Motor neuron (in vitro differentiated cells): ENCODE results near the gene PPID. TPM values are rescaled to one million over a fixed set of nuclear protein-coding genes. Genes with fewer than 3 reads are reported as not detected.
A peak's percentile ranks its signal among the peaks of the same experiment; 100 is the strongest.
"Not testable (repeated sequence)": the region's sequence is repeated elsewhere in the genome, so short reads cannot be mapped to it uniquely, and the experiment has no call there.

Experiments used
- ATAC-seq, 8 experiments: fragments of 200-7000 bp; cut with Tn5 transposase; replicated peaks in 6 of 8; 2 replicates each; pipeline ENCODE4 v1.8.0; 2021; ENCODE audit warnings: mild to moderate bottlenecking in 8 of 8, moderate library complexity in 8 of 8
- H3K27ac ChIP-seq, 2 donors: fragments of 250-450 bp; sonication (Bioruptor Pico); 2 replicates each; pipeline ENCODE4 v1.9.0; 2021; ENCODE audit warnings: antibody characterized with exemption in 2 of 2, mild to moderate bottlenecking in 2 of 2, moderate library complexity in 1 of 2
- H3K4me1 ChIP-seq, 2 donors: fragments of 250-450 bp; sonication (Bioruptor Pico); replicated peaks in 1 of 2; 2 replicates each; pipeline ENCODE4 v1.6.1; 2021; ENCODE audit warnings: antibody characterized with exemption in 2 of 2, mild to moderate bottlenecking in 2 of 2, moderate library complexity in 1 of 2
- H3K4me3 ChIP-seq, 5 donors: fragments of 250-450 bp; sonication (Bioruptor Pico); 2 replicates each; pipeline ENCODE4 v1.9.0; 2021; ENCODE audit warnings: antibody characterized with exemption in 5 of 5, mild to moderate bottlenecking in 5 of 5, moderate library complexity in 4 of 5
- WGBS, 10 experiments: fragments of 450-650 bp; shearing (Covaris generic); methylation state at CpG; one replicate each; pipeline ENCODE4 v1.0.0; 2022; 5-methylcytosine and 5-hydroxymethylcytosine counted together
- in situ Hi-C, 9 experiments: fragments of 400-800 bp; cut with MboI; loops; one replicate each; pipeline ENCODE4 v1.15.0; 2021; ENCODE audit warnings: low sequenced_read_pairs in 9 of 9, low pct_unique_long_range_greater_than_20kb in 2 of 9; ENCODE audit not compliant: unreplicated experiment in 9 of 9
- total RNA-seq, 8 experiments: library from RNA; unstranded; fragments of 300-600 nt; gene quantifications; 2 replicates each; pipeline versions ENCODE4 v1.2.3 to v1.2.4, GENCODE V29; 2022

The PPID gene
- total RNA-seq, 8 experiments from 2014 or later = 36.9 to 68.3 (median 46.7) TPM

GRCh38 chr4:158673633-158674032 lies 49.6 kb downstream of the PPID start:
- ATAC-seq = no peak
- WGBS, 10 experiments = 58 to 100% (median 81%) methylated on average over 1 to 3 of the region's 3 CpGs; no CpG with 5 or more reads in 1 of the 10 experiments
- in situ Hi-C loops = no loop called here

DNA sequence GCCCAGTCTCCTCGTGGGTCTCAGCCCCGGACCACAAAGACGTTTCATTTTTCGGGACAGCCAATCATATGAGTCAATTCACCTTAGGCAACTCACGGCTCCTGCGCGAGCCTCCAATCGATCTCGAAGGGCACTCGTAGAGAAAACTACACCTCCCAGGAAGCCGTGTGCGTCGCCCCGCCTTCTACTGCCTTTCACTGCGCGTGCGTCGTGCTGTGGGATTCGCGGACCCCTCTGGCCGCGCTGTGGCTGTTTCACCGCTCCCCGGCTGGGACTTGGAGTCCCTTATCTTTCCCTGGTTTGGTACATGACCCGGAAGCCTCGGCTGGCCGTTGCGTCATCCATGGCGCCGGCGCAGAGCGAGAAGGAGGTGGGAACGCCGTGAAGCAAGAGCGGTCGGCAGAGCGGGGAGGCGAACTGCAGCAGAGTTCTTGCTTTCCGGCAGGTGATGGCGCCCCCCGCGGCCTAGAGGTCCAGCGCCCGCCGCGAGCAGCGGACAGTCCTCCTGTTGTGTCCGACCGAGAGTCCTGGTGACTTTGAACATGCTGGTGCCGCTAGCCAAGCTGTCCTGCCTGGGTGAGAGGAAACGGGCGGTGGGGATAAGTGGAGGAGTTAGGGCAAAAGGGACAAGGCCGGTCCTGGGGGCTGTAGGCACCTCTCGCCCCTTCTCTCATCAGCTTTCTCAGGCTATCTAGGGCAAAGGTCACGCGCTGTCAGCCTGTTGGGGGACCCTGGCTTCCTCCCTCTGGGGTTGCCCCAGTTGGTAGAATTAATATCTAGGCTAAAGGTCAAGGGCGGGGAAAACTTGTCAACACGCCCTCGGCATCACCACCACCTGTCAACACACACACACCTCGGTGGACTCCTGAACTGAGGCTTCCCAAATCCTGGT lies 51.0 kb downstream of the PPID start, which contains the start of gene ETFDH:
Gene ETFDH (plus strand): TSS at position 382 of the 892 bp plus-strand sequence. CDS start 161 bp downstream, at position 543.
- Histone ChIP-seq H3K27ac (peak within 1 kb of the TSS; percentile 61 to 85), H3K4me3 (peak within 1 kb of the TSS; percentile 59 to 87 (median 74)), H3K4me1 (peaks cover 3 to 12% of the 10 kb centered on the region in 2 donors)
- peak; percentile 85 to 93 (median 90) for ATAC-seq
- in situ Hi-C loops = no loop called here
- WGBS, 10 experiments = 0 to 2% (median 0%) methylated on average over 2 to 21 of the region's 60 CpGs; no CpG with 5 or more reads in 3 of the 10 experiments

More at GRCh38 chr4:158673633-158674032, 49.6 kb downstream of the PPID start:
- H3K4me3 ChIP-seq = no peak overlapping the region
- H3K4me1 ChIP-seq = peaks cover 3 to 12% of the 10 kb centered on the region in 2 donors
- H3K27ac ChIP-seq = no peak overlapping the region

DNA sequence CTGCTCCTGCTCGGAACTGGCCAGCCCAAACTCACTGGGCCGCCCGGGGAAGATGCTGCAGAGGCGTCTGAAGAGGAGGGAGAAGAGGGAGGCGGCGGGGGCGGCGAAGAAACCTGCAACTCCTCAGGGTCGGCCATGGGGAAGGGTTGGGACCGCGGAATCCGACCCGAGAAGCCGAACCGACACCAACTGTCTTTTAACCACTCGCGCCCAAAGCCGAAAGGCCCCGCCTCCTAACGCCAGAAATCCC lies 51.6 kb downstream of the PPID start, which contains the start of gene C4orf46:
Gene C4orf46 (minus strand): TSS at position 223 of the 250 bp plus-strand sequence. CDS start 86 bp downstream, at position 137.
- peak within 1 kb of the TSS; percentile 61 to 85 for H3K27ac ChIP-seq
- peak within 1 kb of the TSS; percentile 59 to 87 (median 74) for H3K4me3 ChIP-seq
- peak in 1 of 8 experiments; percentile 7 for ATAC-seq
- in situ Hi-C loops = no loop called here
- WGBS, 10 experiments = 0% methylated on average over 4 to 6 of the region's 20 CpGs; no CpG with 5 or more reads in 8 of the 10 experiments
- peaks cover 3 to 12% of the 10 kb centered on the region in 2 donors for H3K4me1 ChIP-seq

GRCh38 chr4:158670975-158671664 lies 52.1 kb downstream of the PPID start:
- WGBS, 10 experiments = 0 to 1% (median 0%) methylated on average over 2 to 17 of the region's 35 CpGs; no CpG with 5 or more reads in 3 of the 10 experiments
- H3K27ac ChIP-seq = peak overlapping the region; percentile 61 to 85
- in situ Hi-C loops = no loop called here

DNA sequence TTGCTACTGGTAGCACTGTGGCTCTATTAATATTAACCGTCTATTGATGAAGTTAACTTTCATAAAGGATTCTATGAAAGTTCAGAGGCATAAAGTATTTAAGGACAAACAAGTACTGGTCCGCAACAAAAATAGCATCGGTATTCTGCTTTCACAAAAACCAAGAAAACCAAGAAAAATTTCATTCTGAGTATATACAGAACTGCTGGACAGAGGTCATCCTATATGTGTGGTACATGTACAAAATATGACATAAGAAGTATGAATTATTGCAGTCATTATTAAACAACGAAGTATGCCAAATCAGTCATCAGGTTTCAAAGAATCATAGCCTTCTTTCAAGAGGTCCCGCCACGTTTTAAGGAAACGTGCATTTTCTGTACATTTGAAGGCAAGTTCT lies 53.9 kb downstream of the PPID start:
- 73 to 100% (median 92%) methylated on average over 1 to 7 of the region's 7 CpGs for WGBS, 10 experiments
- in situ Hi-C loops = no loop called here
- Histone ChIP-seq H3K4me1 (peaks cover 3 to 12% of the 10 kb centered on the region in 2 donors), H3K27ac (no peak overlapping the region), H3K4me3 (no peak overlapping the region)
- ATAC-seq = no peak

More at GRCh38 chr4:158670975-158671664, 52.1 kb downstream of the PPID start:
- H3K4me3 ChIP-seq = peak overlapping the region; percentile 59 to 87 (median 74)
- ATAC-seq = peak; percentile 8 to 35 (median 18)
- H3K4me1 ChIP-seq = peaks cover 3 to 12% of the 10 kb centered on the region in 2 donors

- in situ Hi-C loops = no loop called here
- 37 to 100% (median 71%) methylated on average over 1 to 3 of the region's 3 CpGs; no CpG with 5 or more reads in 1 of the 10 experiments for WGBS, 10 experiments
- Histone ChIP-seq H3K4me1 (peaks cover 0 to 8% of the 10 kb centered on the region in 2 donors), H3K4me3 (no peak overlapping the region), H3K27ac (no peak overlapping the region)
- no peak for ATAC-seq
Measured at GRCh38 chr4:158667651-158668198, 55.5 kb downstream of the PPID start.

GRCh38 chr4:158666892-158667291 lies 56.3 kb downstream of the PPID start:
- Histone ChIP-seq H3K4me3 (no peak overlapping the region), H3K4me1 (peaks cover 0 to 8% of the 10 kb centered on the region in 2 donors), H3K27ac (no peak overlapping the region)
- WGBS, 10 experiments = 57 to 100% (median 92%) methylated on average over 1 to 2 of the region's 2 CpGs
- in situ Hi-C loops = no loop called here
- no peak for ATAC-seq

DNA sequence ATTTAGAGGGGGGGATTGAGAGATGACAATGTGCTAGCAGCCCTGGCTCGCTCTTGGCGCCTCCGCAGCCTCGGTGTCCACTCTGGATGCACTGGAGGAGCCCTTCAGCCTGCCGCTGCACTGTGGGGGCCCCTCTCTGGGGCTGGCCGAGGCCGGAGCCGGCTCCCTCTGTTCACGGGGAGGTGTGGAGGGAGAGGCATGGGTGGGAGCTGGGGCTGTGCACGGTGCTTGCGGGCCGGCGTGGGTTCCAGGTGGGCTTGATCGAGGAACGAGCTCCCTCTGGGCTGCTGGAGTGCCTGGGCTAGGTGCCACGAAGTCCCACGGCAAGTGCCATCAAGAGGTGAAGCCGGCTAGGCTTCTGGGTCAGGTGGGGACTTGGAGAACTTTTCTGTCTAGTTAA lies 58.4 kb downstream of the PPID start:
- no peak overlapping the region for H3K4me3 ChIP-seq
- WGBS, 10 experiments = 92 to 100% (median 100%) methylated on average over 2 to 3 of the region's 18 CpGs; no CpG with 5 or more reads in 6 of the 10 experiments
- H3K4me1 ChIP-seq = no peaks in the 10 kb centered on the region
- no peak for ATAC-seq
- in situ Hi-C loops = no loop called here
- H3K27ac ChIP-seq = no peak overlapping the region

DNA sequence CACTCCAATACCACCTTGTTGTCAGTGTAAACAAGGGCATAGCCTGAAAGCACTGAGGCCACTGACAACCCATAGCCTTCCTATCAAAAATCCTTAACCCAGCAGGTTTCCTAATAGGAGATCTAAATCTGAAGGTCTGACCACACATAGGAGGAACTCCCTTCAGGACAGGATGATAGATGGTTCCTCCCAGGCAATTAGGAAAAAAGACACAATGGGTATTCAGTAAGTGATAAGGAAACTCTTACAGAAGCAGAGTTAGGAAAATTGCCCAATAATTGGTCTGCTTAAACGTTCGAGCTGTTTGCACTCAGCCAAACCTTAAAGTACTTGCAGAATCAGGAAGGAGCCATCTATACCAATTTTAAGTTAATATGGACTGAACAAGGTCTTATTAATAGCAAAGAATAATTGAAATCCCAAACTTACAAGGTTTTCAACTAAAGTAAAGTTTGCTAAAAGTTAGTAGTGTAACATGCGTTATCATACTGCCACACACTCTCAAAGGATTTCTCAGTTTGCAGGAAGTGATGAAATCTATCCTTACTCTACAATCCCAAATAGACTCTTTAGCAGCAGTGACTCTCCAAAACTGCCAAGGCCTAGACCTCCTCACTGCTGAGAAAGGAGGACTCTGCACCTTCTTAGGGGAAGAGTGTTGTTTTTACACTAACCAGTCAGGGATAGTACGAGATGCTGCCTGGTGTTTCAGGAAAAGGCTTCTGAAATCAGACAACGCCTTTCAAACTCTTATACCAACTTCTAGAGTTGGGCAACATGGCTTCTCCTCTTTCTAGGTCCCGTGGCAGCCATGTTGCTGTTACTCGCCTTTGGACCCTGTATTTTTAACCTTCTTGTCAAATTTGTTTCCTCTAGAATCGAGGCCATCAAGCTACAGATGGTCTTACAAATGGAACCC lies 59.2 kb downstream of the PPID start:
- 0 to 100% (median 74%) methylated on average over 1 to 6 of the region's 8 CpGs for WGBS, 10 experiments
- ATAC-seq, in situ Hi-C loops, H3K27ac ChIP-seq, H3K4me1 ChIP-seq, H3K4me3 ChIP-seq: not testable (repeated sequence)

DNA sequence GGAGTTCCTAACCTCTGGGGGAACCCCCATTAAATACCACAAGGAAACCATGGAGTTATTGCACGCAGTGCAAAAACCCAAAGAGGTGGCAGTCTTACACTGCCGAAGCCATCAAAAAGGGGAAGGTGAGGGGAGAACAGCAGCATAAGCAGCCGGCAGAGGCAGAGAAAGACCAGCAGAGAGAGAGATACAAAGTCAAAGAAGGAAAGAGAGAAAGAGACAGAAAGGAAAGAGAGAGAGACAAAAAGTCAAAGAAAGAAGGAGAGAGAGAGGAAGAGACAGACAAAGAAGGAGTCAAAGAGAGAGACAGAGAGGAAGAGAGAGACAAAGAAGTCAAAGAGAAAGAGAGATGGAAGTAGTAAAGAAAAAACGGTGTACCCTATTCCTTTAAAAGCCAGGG lies 59.9 kb downstream of the PPID start:
- in situ Hi-C loops, ATAC-seq: not testable (repeated sequence)
- 0 to 100% (median 75%) methylated on average over 1 to 4 of the region's 4 CpGs; no CpG with 5 or more reads in 1 of the 10 experiments for WGBS, 10 experiments

More for the DNA sequence above, 59.9 kb downstream of the PPID start:
- H3K4me1 ChIP-seq, H3K4me3 ChIP-seq, H3K27ac ChIP-seq: not testable (repeated sequence)
